Cardiac muscle cell (in vitro differentiated cells and primary cell): ENCODE results near the gene ST6GALNAC1. TPM values are rescaled to one million over a fixed set of nuclear protein-coding genes. Genes with fewer than 3 reads are reported as not detected.
A peak's percentile ranks its signal among the peaks of the same experiment; 100 is the strongest.

Source experiments
- DNase-seq, 2 donors: peaks; one replicate each; pipeline versions ENCODE4 v3.0.0 to v3.0.0-alpha.2; 2010 to 2017; ENCODE audit warnings: low read depth in 1 of 2, low spot score in 1 of 2
- H3K27ac ChIP-seq: fragments of 200-600 bp; sonication (generic); 2 replicates; pipeline ENCODE4 v1.5.1; 2016
- H3K27me3 ChIP-seq: fragments of 200-600 bp; sonication (generic); 2 replicates; pipeline ENCODE4 v1.6.0; 2016; ENCODE audit warnings: control low read depth
- H3K36me3 ChIP-seq: fragments of 200-600 bp; sonication (generic); 2 replicates; pipeline ENCODE4 v1.5.1; 2016; ENCODE audit warnings: control low read depth
- H3K4me1 ChIP-seq: fragments of 200-600 bp; sonication (generic); 2 replicates; pipeline ENCODE4 v1.8.1; 2017; ENCODE audit warnings: low read depth, mild to moderate bottlenecking, mixed run types
- H3K4me3 ChIP-seq: fragments of 200-600 bp; sonication (generic); 2 replicates; pipeline ENCODE4 v1.5.1; 2016; ENCODE audit warnings: mild to moderate bottlenecking
- H3K9me3 ChIP-seq: fragments of 200-600 bp; sonication (generic); 2 replicates; pipeline ENCODE4 v1.5.1; 2017; ENCODE audit warnings: low read depth, mild to moderate bottlenecking, control low read depth
- polyA plus RNA-seq: library from polyadenylated mRNA; unstranded; fragments of >200 nt; fragmentation: Nextera tagmentation; extraction: Ambion mirVana; gene quantifications from 2 replicates; pipeline ENCODE4 v1.2.1, GENCODE V29; 2016
- total RNA-seq: library from RNA; depleted of rRNA; stranded (reverse); fragments of >200 nt; gene quantifications from 2 replicates; pipeline ENCODE4 v1.2.3, GENCODE V29; 2016
- TF ChIP-seq, protein P1 (sequence below): IDR thresholded peaks from 2 replicates; pipeline ENCODE4 v1.5.1; 2012; ENCODE audit warnings: low read depth, mild to moderate bottlenecking, low read length

Gene ST6GALNAC1
- total and polyA plus RNA-seq, 2 experiments from 2014 or later = not detected

GRCh38 chr17:76683921-76684745 is 40.6 kb upstream of the ST6GALNAC1 start:
- Histone ChIP-seq H3K27ac (no peak overlapping the region), H3K36me3 (no peaks in the 10 kb centered on the region), H3K4me3 (no peak overlapping the region), H3K27me3 (no peaks in the 10 kb centered on the region), H3K9me3 (no peaks in the 10 kb centered on the region), H3K4me1 (peaks cover 22% of the 10 kb centered on the region)
- TF ChIP-seq, protein P1, sequence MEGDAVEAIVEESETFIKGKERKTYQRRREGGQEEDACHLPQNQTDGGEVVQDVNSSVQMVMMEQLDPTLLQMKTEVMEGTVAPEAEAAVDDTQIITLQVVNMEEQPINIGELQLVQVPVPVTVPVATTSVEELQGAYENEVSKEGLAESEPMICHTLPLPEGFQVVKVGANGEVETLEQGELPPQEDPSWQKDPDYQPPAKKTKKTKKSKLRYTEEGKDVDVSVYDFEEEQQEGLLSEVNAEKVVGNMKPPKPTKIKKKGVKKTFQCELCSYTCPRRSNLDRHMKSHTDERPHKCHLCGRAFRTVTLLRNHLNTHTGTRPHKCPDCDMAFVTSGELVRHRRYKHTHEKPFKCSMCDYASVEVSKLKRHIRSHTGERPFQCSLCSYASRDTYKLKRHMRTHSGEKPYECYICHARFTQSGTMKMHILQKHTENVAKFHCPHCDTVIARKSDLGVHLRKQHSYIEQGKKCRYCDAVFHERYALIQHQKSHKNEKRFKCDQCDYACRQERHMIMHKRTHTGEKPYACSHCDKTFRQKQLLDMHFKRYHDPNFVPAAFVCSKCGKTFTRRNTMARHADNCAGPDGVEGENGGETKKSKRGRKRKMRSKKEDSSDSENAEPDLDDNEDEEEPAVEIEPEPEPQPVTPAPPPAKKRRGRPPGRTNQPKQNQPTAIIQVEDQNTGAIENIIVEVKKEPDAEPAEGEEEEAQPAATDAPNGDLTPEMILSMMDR = no peak
- DNase-seq = no peak

DNA sequence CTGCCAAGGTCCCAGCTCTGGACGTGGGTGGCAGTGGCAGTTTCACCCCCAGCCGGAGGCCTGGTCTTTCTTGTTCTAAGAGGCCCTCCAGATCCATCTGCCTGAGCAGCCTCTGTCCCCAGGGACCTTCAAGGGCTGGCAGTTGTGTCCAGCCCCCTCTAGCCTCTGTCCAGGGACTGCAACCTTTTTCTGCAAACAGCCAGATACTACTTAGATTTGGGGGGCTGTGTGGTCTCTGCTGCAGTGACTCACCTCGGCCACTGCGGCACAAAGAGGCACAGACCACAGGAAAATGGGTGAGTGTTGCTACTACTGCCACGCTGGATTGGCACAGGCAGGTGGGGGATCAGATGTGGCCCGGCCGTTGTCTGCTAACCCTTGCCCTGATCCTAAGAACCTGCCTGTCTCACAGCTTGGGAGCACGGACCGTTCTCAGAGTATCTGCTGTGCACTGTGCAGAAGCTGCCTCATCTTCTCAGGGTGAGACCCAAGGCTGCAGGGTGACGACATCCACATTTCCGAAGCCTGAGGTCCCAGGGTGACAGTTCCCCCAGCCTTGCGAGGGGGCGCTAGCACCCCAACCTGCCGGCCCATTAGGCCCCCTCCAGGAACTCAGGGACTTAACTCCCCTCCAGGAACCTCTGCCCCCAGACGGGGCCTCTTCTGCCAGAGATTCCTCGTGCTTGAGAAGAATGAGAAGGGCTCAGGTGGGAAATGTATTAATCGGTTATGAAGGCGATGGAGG is 39.6 kb upstream of the ST6GALNAC1 start:
- no peak overlapping the region for H3K4me3 ChIP-seq
- peak in 1 of 2 donors; percentile 21 for DNase-seq
- H3K9me3 ChIP-seq = no peaks in the 10 kb centered on the region
- peak overlapping the region; percentile 73 for H3K27ac ChIP-seq
- TF ChIP-seq, protein P1 = peak; percentile 11
- H3K36me3 ChIP-seq = no peaks in the 10 kb centered on the region
- no peaks in the 10 kb centered on the region for H3K27me3 ChIP-seq
- H3K4me1 ChIP-seq = peaks cover 22% of the 10 kb centered on the region

DNA sequence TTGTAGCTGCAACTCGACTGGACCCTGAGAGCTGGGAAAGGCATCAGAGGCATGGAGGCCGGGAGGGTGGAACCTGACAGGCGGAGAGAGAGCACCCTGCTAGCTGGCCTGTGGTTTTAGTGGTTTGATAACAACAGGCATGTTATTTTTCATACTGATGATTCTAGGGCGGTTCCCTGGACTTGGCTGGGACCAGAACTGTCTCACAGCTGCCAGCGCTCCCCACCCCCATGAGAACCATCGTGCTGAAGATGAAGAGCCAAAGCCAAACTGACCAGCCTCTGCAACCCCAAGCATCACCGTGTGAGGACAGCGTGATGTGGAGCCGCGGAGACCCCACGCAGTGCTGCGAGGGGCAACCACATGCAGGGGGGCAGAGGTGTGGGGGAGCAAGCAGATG is 38.7 kb upstream of the ST6GALNAC1 start:
- no peaks in the 10 kb centered on the region for H3K9me3 ChIP-seq
- peak in 1 of 2 donors; percentile 94 for DNase-seq
- peak overlapping the region; percentile 73 for H3K27ac ChIP-seq
- no peak overlapping the region for H3K4me3 ChIP-seq
- no peaks in the 10 kb centered on the region for H3K36me3 ChIP-seq
- no peaks in the 10 kb centered on the region for H3K27me3 ChIP-seq
- TF ChIP-seq, protein P1 = no peak
- peaks cover 22% of the 10 kb centered on the region for H3K4me1 ChIP-seq

GRCh38 chr17:76681222-76682137 is 37.9 kb upstream of the ST6GALNAC1 start:
- Histone ChIP-seq H3K27ac (peak overlapping the region; percentile 73), H3K36me3 (no peaks in the 10 kb centered on the region)

More at GRCh38 chr17:76681222-76682137, 37.9 kb upstream of the ST6GALNAC1 start:
- Histone ChIP-seq H3K27me3 (no peaks in the 10 kb centered on the region), H3K9me3 (no peaks in the 10 kb centered on the region), H3K4me1 (peaks cover 22% of the 10 kb centered on the region), H3K4me3 (no peak overlapping the region)
- TF ChIP-seq, protein P1 = peak; percentile 84
- DNase-seq = peak; percentile 77 to 84
